Fibroblast of lung (primary cell): ENCODE measurements around the gene COBL.

Experiments
- EZH2 ChIP-seq: IDR thresholded peaks from 2 replicates; pipeline ENCODE4 v1.5.1; 2012; ENCODE audit warnings: low read length, control low read depth, mild to moderate bottlenecking; ENCODE audit errors: missing control alignments
- TF ChIP-seq, protein P1 (sequence below), 2 donors: IDR thresholded peaks in 1 of 2; conservative IDR thresholded peaks in 1 of 2; 1 replicate in 1 of 2; 2 replicates in 1 of 2; pipeline ENCODE4 v1.5.1; 2011 to 2012; ENCODE audit warnings: low read length in 2 of 2, control low read depth in 1 of 2, inconsistent platforms in 1 of 2, low read depth in 1 of 2, mild to moderate bottlenecking in 1 of 2

DNA sequence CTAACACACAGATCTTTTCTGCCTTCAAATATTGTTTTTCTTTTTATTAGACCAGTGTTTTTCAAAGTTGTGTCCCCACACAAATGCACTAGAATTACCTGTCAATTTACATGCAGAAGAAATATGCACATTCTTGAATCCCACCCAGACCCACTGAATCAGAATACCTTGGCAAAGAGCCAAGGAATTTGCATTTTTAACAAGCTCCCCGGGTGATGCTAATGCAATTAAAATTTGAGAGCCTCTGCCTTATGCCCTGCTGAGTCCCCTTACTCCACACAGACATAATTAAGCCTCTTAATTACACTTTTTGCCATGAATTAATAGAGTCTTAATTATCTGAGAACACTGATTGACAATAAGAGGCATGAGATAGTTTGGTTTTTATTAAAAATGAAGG is 332.8 kb downstream of the COBL start:
- TF ChIP-seq, protein P1, sequence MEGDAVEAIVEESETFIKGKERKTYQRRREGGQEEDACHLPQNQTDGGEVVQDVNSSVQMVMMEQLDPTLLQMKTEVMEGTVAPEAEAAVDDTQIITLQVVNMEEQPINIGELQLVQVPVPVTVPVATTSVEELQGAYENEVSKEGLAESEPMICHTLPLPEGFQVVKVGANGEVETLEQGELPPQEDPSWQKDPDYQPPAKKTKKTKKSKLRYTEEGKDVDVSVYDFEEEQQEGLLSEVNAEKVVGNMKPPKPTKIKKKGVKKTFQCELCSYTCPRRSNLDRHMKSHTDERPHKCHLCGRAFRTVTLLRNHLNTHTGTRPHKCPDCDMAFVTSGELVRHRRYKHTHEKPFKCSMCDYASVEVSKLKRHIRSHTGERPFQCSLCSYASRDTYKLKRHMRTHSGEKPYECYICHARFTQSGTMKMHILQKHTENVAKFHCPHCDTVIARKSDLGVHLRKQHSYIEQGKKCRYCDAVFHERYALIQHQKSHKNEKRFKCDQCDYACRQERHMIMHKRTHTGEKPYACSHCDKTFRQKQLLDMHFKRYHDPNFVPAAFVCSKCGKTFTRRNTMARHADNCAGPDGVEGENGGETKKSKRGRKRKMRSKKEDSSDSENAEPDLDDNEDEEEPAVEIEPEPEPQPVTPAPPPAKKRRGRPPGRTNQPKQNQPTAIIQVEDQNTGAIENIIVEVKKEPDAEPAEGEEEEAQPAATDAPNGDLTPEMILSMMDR (conservative IDR thresholded peaks at IDR 0.05 in 1 of 2, IDR thresholded peaks at IDR 0.05 in 1 of 2; ENCODE audit: low read depth in 1 of 2, low read length in 2 of 2) = no peak
- no peak for TF ChIP-seq EZH2
